ENCODE measurements around the gene PPP1R26. TPM values are rescaled to one million over a fixed set of nuclear protein-coding genes. Genes with fewer than 3 reads are reported as not detected.

PPP1R26 gene
- polyA plus RNA-seq, 2 of the 4 experiments (the other 2 are of a cell fraction), result 8.5 to 12.7 TPM

DNA sequence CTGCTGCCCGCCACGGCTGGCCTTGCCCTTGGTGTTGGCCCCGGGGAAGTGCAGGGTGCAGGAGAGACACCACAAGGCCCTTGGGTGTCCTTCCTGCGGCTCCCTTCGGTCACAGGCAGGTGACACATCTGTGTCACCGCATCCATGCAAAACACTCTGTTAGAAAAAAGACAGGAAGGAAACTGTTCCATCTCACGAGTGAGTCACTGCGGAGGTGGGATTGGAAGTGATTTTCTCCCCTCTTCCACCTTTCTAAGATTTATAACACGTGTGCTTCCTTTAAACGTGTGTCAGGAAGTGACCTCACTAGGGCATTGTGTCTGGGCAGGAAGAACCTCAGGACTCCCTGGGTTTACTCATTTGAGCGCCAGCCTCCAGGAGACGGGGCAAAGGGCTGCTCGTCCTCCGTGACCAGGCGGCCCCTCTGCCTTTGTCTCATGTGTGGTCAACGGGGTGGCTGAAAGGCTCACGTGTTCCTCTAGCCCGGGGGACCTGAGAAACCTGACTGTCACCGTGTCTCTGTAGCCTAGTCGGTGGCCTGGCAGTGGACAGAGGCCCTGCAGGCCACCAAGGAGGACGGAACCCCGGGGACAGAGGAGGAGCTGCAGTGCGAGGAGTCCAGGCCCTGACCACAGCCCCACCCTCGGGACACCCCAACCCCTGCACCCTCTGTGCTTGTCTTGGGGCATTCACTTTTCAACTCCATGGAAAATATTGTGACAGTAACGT is 36.7 kb downstream of the PPP1R26 start:
- no peak for ATAC-seq
- Histone ChIP-seq H3K4me3 (no peak overlapping the region), H3K9me3 (no peaks in the 10 kb centered on the region), H3K4me2 (no peak overlapping the region), H3K27ac (no peak overlapping the region), H3K4me1 (no peaks in the 10 kb centered on the region)
- 64% methylated on average over 21 of the region's 25 CpGs for WGBS (ENCODE audit: missing lambda C conversion rate)
- ChIA-PET CTCF (no interaction called here), POLR2A (no interaction called here)
- TF ChIP-seq NR3C1 (IDR thresholded peaks at IDR 0.05) (no peak), RARB (CRISPR knock-in tag; IDR thresholded peaks at IDR 0.05) (no peak), USF2 (IDR thresholded peaks at IDR 0.05) (no peak), RAD21 (conservative IDR thresholded peaks at IDR 0.05 in 1 of 2, IDR thresholded peaks at IDR 0.05 in 1 of 2) (no peak), CBX2 (IDR thresholded peaks at IDR 0.05; ENCODE audit: borderline replicate concordance, low read depth) (no peak), CBX8 (IDR thresholded peaks at IDR 0.05) (no peak), HOXB13 (CRISPR knock-in tag; IDR thresholded peaks at IDR 0.05; ENCODE audit: low read depth) (no peak), FOXS1 (CRISPR knock-in tag; IDR thresholded peaks at IDR 0.05) (no peak), RCOR1 (IDR thresholded peaks at IDR 0.05; ENCODE audit: low read depth, low read length) (no peak), BCL3 (IDR thresholded peaks at IDR 0.05) (no peak), ZNF302 (CRISPR knock-in tag; IDR thresholded peaks at IDR 0.05) (no peak), TP53 (CRISPR knock-in tag; IDR thresholded peaks at IDR 0.05) (no peak), JUNB (IDR thresholded peaks at IDR 0.05) (no peak), ESRRA (IDR thresholded peaks at IDR 0.05; ENCODE audit: borderline replicate concordance, low read length) (no peak), HDAC2 (IDR thresholded peaks at IDR 0.05) (no peak), MAFK (IDR thresholded peaks at IDR 0.05; ENCODE audit: partially characterized antibody) (no peak), ZSCAN20 (CRISPR knock-in tag; IDR thresholded peaks at IDR 0.05) (no peak)
- TF ChIP-seq, protein P1, sequence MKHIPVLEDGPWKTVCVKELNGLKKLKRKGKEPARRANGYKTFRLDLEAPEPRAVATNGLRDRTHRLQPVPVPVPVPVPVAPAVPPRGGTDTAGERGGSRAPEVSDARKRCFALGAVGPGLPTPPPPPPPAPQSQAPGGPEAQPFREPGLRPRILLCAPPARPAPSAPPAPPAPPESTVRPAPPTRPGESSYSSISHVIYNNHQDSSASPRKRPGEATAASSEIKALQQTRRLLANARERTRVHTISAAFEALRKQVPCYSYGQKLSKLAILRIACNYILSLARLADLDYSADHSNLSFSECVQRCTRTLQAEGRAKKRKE (CRISPR knock-in tag; IDR thresholded peaks at IDR 0.05; ENCODE audit: low read depth), result no peak
- FAIRE-seq, result no peak
- DNase-seq (ENCODE audit: low read depth in 1 of 2, low spot score in 1 of 2), result no peak

GRCh38 chr9:135517407-135517822 is 37.8 kb downstream of the PPP1R26 start:
- no peaks in the 10 kb centered on the region for H3K9me3 ChIP-seq
- H3K4me2 ChIP-seq, result no peak overlapping the region
- H3K4me1 ChIP-seq, result no peaks in the 10 kb centered on the region
- no peak overlapping the region for H3K4me3 ChIP-seq
- ATAC-seq (no peak), DNase-seq (ENCODE audit: low read depth in 1 of 2, low spot score in 1 of 2) (no peak), FAIRE-seq (no peak)
- no peak overlapping the region for H3K27ac ChIP-seq
- ChIA-PET POLR2A (no interaction called here), CTCF (interaction anchor here (1.0 to 1.6 kb wide), 2 partner anchors 8 to 13 kb away, joined by 4 to 8 read pairs; no protein-coding TSS in a partner anchor)
- 63% methylated on average over 24 of the region's 24 CpGs for WGBS (ENCODE audit: missing lambda C conversion rate)
- TF ChIP-seq CHD4 (IDR thresholded peaks at IDR 0.05; ENCODE audit: borderline replicate concordance) (no peak), TP53 (CRISPR knock-in tag; IDR thresholded peaks at IDR 0.05) (no peak)

DNA sequence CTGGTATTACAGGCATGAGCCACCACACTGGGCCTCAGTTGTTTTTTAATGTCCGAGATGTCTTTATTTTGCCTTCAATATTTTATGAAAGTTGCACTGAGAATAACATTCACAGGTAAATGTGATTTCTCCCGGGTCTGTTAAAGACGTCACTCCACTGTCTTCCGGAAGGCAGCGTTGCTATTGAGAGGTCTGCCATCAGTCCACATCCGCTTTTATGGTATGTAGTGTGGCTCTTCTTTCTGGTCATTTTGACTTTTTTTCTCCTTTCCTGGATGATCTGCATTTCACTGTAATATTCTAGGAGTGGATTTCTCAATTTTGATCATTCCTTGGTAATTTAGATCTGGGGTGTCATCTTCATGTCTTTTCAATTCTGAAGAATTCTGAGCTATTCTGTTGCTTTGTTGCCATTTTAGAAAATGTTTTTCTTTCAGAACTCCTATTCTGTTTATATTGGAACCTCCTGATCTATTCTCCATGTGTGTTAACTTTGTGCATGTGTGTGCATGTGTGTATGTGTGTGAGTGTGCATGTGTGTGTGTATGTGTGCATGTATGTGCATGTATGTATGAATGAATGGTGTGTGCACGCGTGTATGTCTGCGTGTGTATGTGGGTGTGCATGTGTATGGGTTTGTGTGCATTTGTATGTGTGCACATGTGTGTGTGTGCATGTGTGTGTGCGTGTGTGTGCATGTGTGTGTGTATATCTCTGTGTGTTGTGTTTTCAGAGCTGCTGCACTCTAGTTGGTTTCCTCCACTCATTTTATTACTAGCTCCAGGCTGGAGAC is 39.8 kb downstream of the PPP1R26 start:
- POLR2A ChIA-PET, result no interaction called here
- no peak overlapping the region for H3K27ac ChIP-seq
- no peak overlapping the region for H3K4me2 ChIP-seq
- H3K9me3 ChIP-seq, result no peaks in the 10 kb centered on the region
- FAIRE-seq (no peak), ATAC-seq (no peak), DNase-seq (ENCODE audit: low read depth in 1 of 2, low spot score in 1 of 2) (no peak)
- WGBS (ENCODE audit: missing lambda C conversion rate), result 45% methylated on average over 10 of the region's 10 CpGs
- no peak overlapping the region for H3K4me3 ChIP-seq
- peaks cover 4% of the 10 kb centered on the region; the same call in 1 of the 3 replicates for H3K4me1 ChIP-seq
- CTCF ChIA-PET, result no interaction called here
- TF ChIP-seq, protein P2, sequence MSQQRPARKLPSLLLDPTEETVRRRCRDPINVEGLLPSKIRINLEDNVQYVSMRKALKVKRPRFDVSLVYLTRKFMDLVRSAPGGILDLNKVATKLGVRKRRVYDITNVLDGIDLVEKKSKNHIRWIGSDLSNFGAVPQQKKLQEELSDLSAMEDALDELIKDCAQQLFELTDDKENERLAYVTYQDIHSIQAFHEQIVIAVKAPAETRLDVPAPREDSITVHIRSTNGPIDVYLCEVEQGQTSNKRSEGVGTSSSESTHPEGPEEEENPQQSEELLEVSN (IDR thresholded peaks at IDR 0.05; ENCODE audit: borderline replicate concordance, low read depth), result no peak
- TF ChIP-seq KDM1A (IDR thresholded peaks at IDR 0.05; ENCODE audit: low read depth) (no peak), SREBF2 (IDR thresholded peaks at IDR 0.05) (no peak), BCL3 (IDR thresholded peaks at IDR 0.05) (no peak), EP300 (IDR thresholded peaks at IDR 0.05) (no peak), EHF (CRISPR knock-in tag; IDR thresholded peaks at IDR 0.05) (no peak), USF2 (IDR thresholded peaks at IDR 0.05) (no peak), JUNB (IDR thresholded peaks at IDR 0.05) (no peak), NFE2L2 (conservative IDR thresholded peaks at IDR 0.05; ENCODE audit: low read length) (no peak), POLR2AphosphoS2 (conservative IDR thresholded peaks at IDR 0.05; ENCODE audit: low read length) (no peak), EHMT2 (IDR thresholded peaks at IDR 0.05; ENCODE audit: low read depth) (no peak), ZSCAN20 (CRISPR knock-in tag; IDR thresholded peaks at IDR 0.05) (no peak), HEYL (CRISPR knock-in tag; IDR thresholded peaks at IDR 0.05) (no peak)

All from A549 (cell line).